Colonic mucosa (tissue), 4 donors: ENCODE data around the gene CUL7. TPM values are rescaled to one million over a fixed set of nuclear protein-coding genes. Genes with fewer than 3 reads are reported as not detected.

Experiments
- DNase-seq: peaks from one replicate; pipeline ENCODE4 v3.0.0-alpha.2; 2020
- H3K27ac ChIP-seq: fragments of 200-600 bp; one replicate; pipeline ENCODE4 v1.8.0; 2021
- H3K27me3 ChIP-seq: fragments of 200-600 bp; one replicate; pipeline ENCODE4 v1.8.0; 2021
- H3K36me3 ChIP-seq: fragments of 200-600 bp; one replicate; pipeline ENCODE4 v1.8.0; 2021
- H3K4me1 ChIP-seq: fragments of 200-600 bp; one replicate; pipeline ENCODE4 v1.8.0; 2021; ENCODE audit warnings: mild to moderate bottlenecking
- H3K4me3 ChIP-seq: fragments of 200-600 bp; one replicate; pipeline ENCODE4 v1.8.0; 2021
- H3K9ac ChIP-seq, 2 donors: one replicate each; pipeline ENCODE4 v1.7.0; 2013; ENCODE audit warnings: control low read depth in 2 of 2, low read depth in 2 of 2, low read length in 2 of 2
- H3K9me3 ChIP-seq: fragments of 200-600 bp; one replicate; pipeline ENCODE4 v1.8.0; 2021
- CTCF ChIP-seq: fragments of 200-600 bp; IDR thresholded peaks from one replicate; pipeline ENCODE4 v1.8.0; 2022; ENCODE audit warnings: antibody characterized with exemption, mild to moderate bottlenecking
- intact Hi-C: fragments of 100-400 bp; cut with DNase I; formaldehyde crosslinking; loops from one replicate; pipeline ENCODE4 v1.14.1; 2022
- total RNA-seq, 2 donors: library from RNA; stranded (reverse); fragmentation: NEBNext Ultra II Directional in 1 of 2; extraction: Animal tissue kit (Norgen Biotek cat#: 25700) in 1 of 2; gene quantifications; one replicate each; pipeline ENCODE4 v1.2.1, GENCODE V29; 2021
- donor health status: healthy.
- donor health status: DM: no; HTN: no; CAD: no.
- donor health status: DM: no; HTN: no; CAD: no.

Gene CUL7
- total RNA-seq, 2 donors from 2014 or later, result 13.7 to 15.3 TPM

DNA sequence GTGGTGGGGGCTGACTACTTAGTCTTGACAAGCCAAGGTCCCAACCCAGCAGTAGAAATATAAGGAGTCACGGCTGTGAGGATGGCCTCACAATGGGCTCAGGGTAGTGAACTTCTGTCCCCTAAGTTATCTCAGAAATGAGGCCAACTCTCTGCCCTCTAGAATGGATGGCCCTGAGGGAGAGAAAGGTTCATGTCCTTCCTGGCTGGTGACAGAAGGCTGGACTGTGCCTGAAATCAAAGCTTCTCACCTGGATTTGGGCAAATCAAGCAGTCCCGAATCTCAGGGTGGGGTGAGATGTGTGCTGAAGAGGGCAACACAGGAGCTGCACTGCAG lies 19.5 kb downstream of the CUL7 start:
- intact Hi-C loops, result no loop called here
- H3K4me3 ChIP-seq, result no peak overlapping the region
- no peak for TF ChIP-seq CTCF
- no peak overlapping the region for H3K27ac ChIP-seq
- no peaks in the 10 kb centered on the region for H3K27me3 ChIP-seq
- no peaks in the 10 kb centered on the region for H3K9me3 ChIP-seq
- peaks cover 8% of the 10 kb centered on the region for H3K36me3 ChIP-seq
- no peak for DNase-seq
- H3K9ac ChIP-seq, result no peak overlapping the region
- no peaks in the 10 kb centered on the region for H3K4me1 ChIP-seq

DNA sequence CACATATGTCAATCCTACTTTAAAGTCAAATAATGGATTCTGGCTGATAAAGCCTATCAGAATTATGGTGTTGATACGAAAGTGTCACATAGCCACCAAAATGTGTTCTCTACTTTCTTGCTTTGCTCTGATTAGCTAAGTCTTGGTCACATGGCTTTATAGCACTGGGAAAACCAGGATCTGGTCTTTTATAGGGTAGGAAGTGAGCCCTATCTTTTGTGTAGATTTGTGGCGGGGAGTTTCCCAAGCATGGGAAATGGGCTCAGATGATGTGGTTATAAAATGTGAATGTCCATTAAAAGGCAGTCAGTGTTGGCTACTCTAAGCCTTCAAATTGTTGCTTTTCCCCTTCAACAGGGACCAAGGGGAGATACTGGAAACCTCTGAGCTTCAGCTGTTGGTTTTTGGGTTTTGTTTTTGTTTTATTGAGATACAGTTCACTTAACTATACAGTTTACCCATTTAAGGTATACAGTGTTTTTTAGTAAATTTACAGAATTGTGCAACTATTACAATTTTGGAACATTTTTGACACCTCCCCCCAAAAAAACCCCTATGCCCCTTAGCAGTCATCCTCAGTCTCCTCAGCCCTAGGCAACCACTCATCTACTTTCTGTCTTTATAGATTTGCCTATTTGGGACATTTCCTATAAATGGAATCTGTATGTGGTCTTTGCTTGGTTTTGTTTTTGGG lies 20.0 kb downstream of the CUL7 start:
- Histone ChIP-seq H3K27ac (no peak overlapping the region), H3K4me1 (no peaks in the 10 kb centered on the region), H3K27me3 (no peaks in the 10 kb centered on the region), H3K36me3 (peaks cover 13% of the 10 kb centered on the region), H3K4me3 (no peak overlapping the region), H3K9me3 (no peaks in the 10 kb centered on the region), H3K9ac (no peak overlapping the region)
- no peak for DNase-seq
- no peak for TF ChIP-seq CTCF
- intact Hi-C loops, result no loop called here

- no peak overlapping the region for H3K4me3 ChIP-seq
- no peak overlapping the region for H3K9ac ChIP-seq
- no peak for TF ChIP-seq CTCF
- no peaks in the 10 kb centered on the region for H3K9me3 ChIP-seq
- H3K4me1 ChIP-seq, result no peaks in the 10 kb centered on the region
- H3K27me3 ChIP-seq, result no peaks in the 10 kb centered on the region
- no peak for DNase-seq
- intact Hi-C loops, result no loop called here
- peaks cover 19% of the 10 kb centered on the region for H3K36me3 ChIP-seq
- no peak overlapping the region for H3K27ac ChIP-seq
Measured at GRCh38 chr6:43032326-43032725, 21.3 kb downstream of the CUL7 start.

- Histone ChIP-seq H3K9ac (no peak overlapping the region), H3K4me3 (no peak overlapping the region), H3K9me3 (no peaks in the 10 kb centered on the region), H3K27ac (no peak overlapping the region), H3K36me3 (peaks cover 33% of the 10 kb centered on the region), H3K4me1 (no peaks in the 10 kb centered on the region), H3K27me3 (no peaks in the 10 kb centered on the region)
- no peak for TF ChIP-seq CTCF
- intact Hi-C loops, result no loop called here
- DNase-seq, result no peak
Measured at GRCh38 chr6:43029120-43029519, 24.5 kb downstream of the CUL7 start.

DNA sequence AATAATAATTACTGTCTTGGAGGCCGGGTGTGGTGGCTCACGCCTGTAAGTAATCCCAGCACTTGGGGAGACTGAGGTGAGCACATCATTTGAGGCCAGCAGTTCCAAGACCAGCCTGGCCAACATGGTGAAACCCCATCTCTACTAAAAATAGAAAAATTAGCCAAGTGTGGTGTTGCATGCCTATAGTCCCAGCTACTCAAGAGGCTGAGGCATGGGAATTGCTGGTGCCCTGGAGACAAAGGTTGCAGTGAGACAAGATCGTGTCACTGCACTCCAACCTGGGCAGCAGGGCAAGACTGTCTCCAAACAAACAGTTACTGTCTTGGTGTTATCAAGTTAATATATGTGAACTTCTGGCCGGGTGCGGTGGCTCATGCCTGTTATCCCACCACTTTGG lies 27.3 kb downstream of the CUL7 start:
- Histone ChIP-seq H3K27ac (no peak overlapping the region), H3K9me3 (no peaks in the 10 kb centered on the region), H3K9ac (no peak overlapping the region), H3K27me3 (no peaks in the 10 kb centered on the region), H3K4me3 (no peak overlapping the region), H3K4me1 (peaks cover 4% of the 10 kb centered on the region), H3K36me3 (peaks cover 33% of the 10 kb centered on the region)
- TF ChIP-seq CTCF, result no peak
- DNase-seq, result no peak
- intact Hi-C loops, result no loop called here
